HL-60 (cell line): ENCODE data around the gene LRRIQ3.

Experiments used
- GABPA ChIP-seq: IDR thresholded peaks from 2 replicates; pipeline ENCODE4 v1.6.1; 2012; ENCODE audit warnings: low read depth
- POLR2AphosphoS5 ChIP-seq: IDR thresholded peaks from 2 replicates; pipeline ENCODE4 v1.6.1; 2012; ENCODE audit warnings: low read depth
- TF ChIP-seq, protein P1 (sequence below): IDR thresholded peaks from one replicate; pipeline ENCODE4 v1.5.1; 2011; ENCODE audit warnings: low read length, control low read depth, inconsistent platforms; ENCODE audit not compliant: insufficient read depth
- TF ChIP-seq, protein P2 (sequence below): IDR thresholded peaks from 2 replicates; pipeline ENCODE4 v1.6.1; 2012; ENCODE audit warnings: low read depth; ENCODE audit not compliant: insufficient replicate concordance

DNA sequence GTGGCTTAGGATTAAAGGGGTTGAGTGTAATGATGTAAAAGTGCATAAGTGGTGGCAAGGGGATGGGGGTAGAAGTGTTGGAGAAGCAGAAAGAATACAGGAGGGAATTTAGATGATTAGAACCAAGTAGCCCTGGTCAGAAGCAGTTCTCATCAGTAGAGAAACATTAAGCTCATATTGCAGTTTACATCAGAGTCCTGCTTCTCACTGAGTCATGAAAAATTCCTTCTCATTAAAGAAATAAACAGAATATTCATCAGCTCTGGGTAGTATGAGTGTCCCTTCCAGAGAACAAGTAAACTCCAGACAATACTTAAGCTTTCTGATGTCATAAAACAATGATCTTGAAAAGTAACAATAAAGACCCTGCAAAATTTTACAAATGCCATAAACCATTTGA, 36.5 kb downstream of the LRRIQ3 start:
- TF ChIP-seq, protein P1, sequence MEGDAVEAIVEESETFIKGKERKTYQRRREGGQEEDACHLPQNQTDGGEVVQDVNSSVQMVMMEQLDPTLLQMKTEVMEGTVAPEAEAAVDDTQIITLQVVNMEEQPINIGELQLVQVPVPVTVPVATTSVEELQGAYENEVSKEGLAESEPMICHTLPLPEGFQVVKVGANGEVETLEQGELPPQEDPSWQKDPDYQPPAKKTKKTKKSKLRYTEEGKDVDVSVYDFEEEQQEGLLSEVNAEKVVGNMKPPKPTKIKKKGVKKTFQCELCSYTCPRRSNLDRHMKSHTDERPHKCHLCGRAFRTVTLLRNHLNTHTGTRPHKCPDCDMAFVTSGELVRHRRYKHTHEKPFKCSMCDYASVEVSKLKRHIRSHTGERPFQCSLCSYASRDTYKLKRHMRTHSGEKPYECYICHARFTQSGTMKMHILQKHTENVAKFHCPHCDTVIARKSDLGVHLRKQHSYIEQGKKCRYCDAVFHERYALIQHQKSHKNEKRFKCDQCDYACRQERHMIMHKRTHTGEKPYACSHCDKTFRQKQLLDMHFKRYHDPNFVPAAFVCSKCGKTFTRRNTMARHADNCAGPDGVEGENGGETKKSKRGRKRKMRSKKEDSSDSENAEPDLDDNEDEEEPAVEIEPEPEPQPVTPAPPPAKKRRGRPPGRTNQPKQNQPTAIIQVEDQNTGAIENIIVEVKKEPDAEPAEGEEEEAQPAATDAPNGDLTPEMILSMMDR: no peak
- TF ChIP-seq POLR2AphosphoS5 (no peak), GABPA (no peak)
- TF ChIP-seq, protein P2, sequence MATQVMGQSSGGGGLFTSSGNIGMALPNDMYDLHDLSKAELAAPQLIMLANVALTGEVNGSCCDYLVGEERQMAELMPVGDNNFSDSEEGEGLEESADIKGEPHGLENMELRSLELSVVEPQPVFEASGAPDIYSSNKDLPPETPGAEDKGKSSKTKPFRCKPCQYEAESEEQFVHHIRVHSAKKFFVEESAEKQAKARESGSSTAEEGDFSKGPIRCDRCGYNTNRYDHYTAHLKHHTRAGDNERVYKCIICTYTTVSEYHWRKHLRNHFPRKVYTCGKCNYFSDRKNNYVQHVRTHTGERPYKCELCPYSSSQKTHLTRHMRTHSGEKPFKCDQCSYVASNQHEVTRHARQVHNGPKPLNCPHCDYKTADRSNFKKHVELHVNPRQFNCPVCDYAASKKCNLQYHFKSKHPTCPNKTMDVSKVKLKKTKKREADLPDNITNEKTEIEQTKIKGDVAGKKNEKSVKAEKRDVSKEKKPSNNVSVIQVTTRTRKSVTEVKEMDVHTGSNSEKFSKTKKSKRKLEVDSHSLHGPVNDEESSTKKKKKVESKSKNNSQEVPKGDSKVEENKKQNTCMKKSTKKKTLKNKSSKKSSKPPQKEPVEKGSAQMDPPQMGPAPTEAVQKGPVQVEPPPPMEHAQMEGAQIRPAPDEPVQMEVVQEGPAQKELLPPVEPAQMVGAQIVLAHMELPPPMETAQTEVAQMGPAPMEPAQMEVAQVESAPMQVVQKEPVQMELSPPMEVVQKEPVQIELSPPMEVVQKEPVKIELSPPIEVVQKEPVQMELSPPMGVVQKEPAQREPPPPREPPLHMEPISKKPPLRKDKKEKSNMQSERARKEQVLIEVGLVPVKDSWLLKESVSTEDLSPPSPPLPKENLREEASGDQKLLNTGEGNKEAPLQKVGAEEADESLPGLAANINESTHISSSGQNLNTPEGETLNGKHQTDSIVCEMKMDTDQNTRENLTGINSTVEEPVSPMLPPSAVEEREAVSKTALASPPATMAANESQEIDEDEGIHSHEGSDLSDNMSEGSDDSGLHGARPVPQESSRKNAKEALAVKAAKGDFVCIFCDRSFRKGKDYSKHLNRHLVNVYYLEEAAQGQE: no peak
